ENCODE data around the gene PALLD.

The PALLD gene

GRCh38 chr4:168621806-168622589 lies 125.1 kb downstream of the PALLD start:
- Histone ChIP-seq H3K27ac (no peak overlapping the region), H3K4me3 (no peak overlapping the region)
- TF ChIP-seq CTCF (IDR thresholded peaks at IDR 0.05), result no peak
- DNase-seq (ENCODE audit: low spot score), result no peak

GRCh38 chr4:168622600-168622999 lies 125.7 kb downstream of the PALLD start:
- DNase-seq (ENCODE audit: low spot score), result no peak
- Histone ChIP-seq H3K4me3 (no peak overlapping the region), H3K27ac (no peak overlapping the region)
- TF ChIP-seq CTCF (IDR thresholded peaks at IDR 0.05), result no peak

- TF ChIP-seq CTCF (IDR thresholded peaks at IDR 0.05), result no peak
- H3K27ac ChIP-seq, result no peak overlapping the region
- H3K4me3 ChIP-seq, result no peak overlapping the region
- no peak for DNase-seq (ENCODE audit: low spot score)
Observed at GRCh38 chr4:168623011-168623410, 126.2 kb downstream of the PALLD start.

GRCh38 chr4:168623484-168623883 lies 126.6 kb downstream of the PALLD start:
- no peak for TF ChIP-seq CTCF (IDR thresholded peaks at IDR 0.05)
- Histone ChIP-seq H3K27ac (no peak overlapping the region), H3K4me3 (no peak overlapping the region)
- DNase-seq (ENCODE audit: low spot score), result no peak

GRCh38 chr4:168628251-168628650 lies 131.4 kb downstream of the PALLD start:
- Histone ChIP-seq H3K27ac (no peak overlapping the region), H3K4me3 (no peak overlapping the region)
- no peak for TF ChIP-seq CTCF (IDR thresholded peaks at IDR 0.05)
- no peak for DNase-seq (ENCODE audit: low spot score)

- TF ChIP-seq CTCF (IDR thresholded peaks at IDR 0.05), result no peak
- Histone ChIP-seq H3K4me3 (no peak overlapping the region), H3K27ac (no peak overlapping the region)
- DNase-seq (ENCODE audit: low spot score), result no peak
Observed at GRCh38 chr4:168629566-168629965, 132.7 kb downstream of the PALLD start.

Measured in coronary artery (tissue), 2 donors.